22Rv1 (cell line): Measurements from ENCODE around the gene FCN3.

ENCODE experiments used
- ZFX ChIP-seq: fragments of 450-650 bp; IDR thresholded peaks from 2 replicates; pipeline ENCODE4 v1.6.1; 2017; ENCODE audit warnings: antibody characterized with exemption, borderline replicate concordance
- TF ChIP-seq, protein P1 (sequence below): fragments of 450-650 bp; IDR thresholded peaks from 2 replicates; pipeline ENCODE4 v1.5.1; 2017; ENCODE audit warnings: mild to moderate bottlenecking

DNA sequence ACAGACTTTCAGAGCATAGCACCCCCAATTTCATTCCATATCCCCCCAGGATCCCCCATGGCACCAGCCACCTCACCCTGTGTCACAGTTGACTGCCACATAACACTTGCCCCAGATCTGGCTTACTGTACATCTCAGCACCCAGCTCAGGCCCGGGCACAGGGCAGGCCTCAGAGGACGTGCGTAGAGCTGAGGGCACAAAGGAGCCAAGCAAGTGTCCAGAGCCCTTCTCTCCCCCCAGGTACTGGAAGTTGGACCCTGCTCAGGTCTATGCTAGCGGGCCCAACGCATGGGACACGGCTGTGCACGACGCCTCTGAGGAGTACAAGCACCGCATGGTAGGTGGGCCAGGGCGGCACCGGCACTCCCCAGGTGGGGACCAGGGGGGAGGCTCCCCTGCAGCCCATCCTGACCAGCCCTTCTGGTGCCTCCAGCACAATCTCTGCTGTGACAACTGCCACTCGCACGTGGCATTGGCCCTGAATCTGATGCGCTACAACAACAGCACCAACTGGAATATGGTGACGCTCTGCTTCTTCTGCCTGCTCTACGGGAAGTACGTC is 40.8 kb downstream of the FCN3 start:
- TF ChIP-seq, protein P1, sequence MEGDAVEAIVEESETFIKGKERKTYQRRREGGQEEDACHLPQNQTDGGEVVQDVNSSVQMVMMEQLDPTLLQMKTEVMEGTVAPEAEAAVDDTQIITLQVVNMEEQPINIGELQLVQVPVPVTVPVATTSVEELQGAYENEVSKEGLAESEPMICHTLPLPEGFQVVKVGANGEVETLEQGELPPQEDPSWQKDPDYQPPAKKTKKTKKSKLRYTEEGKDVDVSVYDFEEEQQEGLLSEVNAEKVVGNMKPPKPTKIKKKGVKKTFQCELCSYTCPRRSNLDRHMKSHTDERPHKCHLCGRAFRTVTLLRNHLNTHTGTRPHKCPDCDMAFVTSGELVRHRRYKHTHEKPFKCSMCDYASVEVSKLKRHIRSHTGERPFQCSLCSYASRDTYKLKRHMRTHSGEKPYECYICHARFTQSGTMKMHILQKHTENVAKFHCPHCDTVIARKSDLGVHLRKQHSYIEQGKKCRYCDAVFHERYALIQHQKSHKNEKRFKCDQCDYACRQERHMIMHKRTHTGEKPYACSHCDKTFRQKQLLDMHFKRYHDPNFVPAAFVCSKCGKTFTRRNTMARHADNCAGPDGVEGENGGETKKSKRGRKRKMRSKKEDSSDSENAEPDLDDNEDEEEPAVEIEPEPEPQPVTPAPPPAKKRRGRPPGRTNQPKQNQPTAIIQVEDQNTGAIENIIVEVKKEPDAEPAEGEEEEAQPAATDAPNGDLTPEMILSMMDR = no peak
- no peak for TF ChIP-seq ZFX
